Parathyroid adenoma (tissue), 2 donors: ENCODE results near the gene NLRP1.

Source experiments
- H2AFZ ChIP-seq: fragments of 300-600 bp; sonication (generic); one replicate; pipeline ENCODE4 v1.7.0; 2017; ENCODE audit warnings: antibody characterized with exemption, mild to moderate bottlenecking
- H3K27ac ChIP-seq: fragments of 300-600 bp; sonication (generic); one replicate; pipeline ENCODE4 v1.7.0; 2017
- H3K27me3 ChIP-seq: fragments of 300-600 bp; sonication (generic); one replicate; pipeline ENCODE4 v1.7.0; 2017; ENCODE audit warnings: low read length; ENCODE audit not compliant: control insufficient read depth, insufficient read depth
- H3K36me3 ChIP-seq: fragments of 300-600 bp; sonication (generic); one replicate; pipeline ENCODE4 v1.7.0; 2017; ENCODE audit warnings: low read length; ENCODE audit not compliant: control insufficient read depth, insufficient read depth
- H3K4me1 ChIP-seq: fragments of 300-600 bp; sonication (generic); one replicate; pipeline ENCODE4 v1.7.0; 2017; ENCODE audit warnings: control low read depth
- H3K4me2 ChIP-seq: fragments of 300-600 bp; sonication (generic); one replicate; pipeline ENCODE4 v1.7.0; 2017; ENCODE audit warnings: low read length
- H3K4me3 ChIP-seq: fragments of 300-600 bp; sonication (generic); one replicate; pipeline ENCODE4 v1.7.0; 2017; ENCODE audit warnings: low read depth, low read length
- H3K79me2 ChIP-seq: fragments of 300-600 bp; sonication (generic); one replicate; pipeline ENCODE4 v1.7.0; 2017; ENCODE audit warnings: control low read depth
- H3K9ac ChIP-seq: fragments of 300-600 bp; sonication (generic); one replicate; pipeline ENCODE4 v1.7.0; 2017; ENCODE audit warnings: mild to moderate bottlenecking
- H3K9me3 ChIP-seq: fragments of 300-600 bp; sonication (generic); one replicate; pipeline ENCODE4 v1.7.0; 2017; ENCODE audit warnings: low read length; ENCODE audit not compliant: control insufficient read depth
- TF ChIP-seq, protein P1 (sequence below): fragments of 300-600 bp; sonication (generic); IDR thresholded peaks from one replicate; pipeline ENCODE4 v1.7.0; 2017; ENCODE audit warnings: antibody characterized with exemption, mild to moderate bottlenecking
- donor health status: primary hyperparathyroidism.

The NLRP1 gene

DNA sequence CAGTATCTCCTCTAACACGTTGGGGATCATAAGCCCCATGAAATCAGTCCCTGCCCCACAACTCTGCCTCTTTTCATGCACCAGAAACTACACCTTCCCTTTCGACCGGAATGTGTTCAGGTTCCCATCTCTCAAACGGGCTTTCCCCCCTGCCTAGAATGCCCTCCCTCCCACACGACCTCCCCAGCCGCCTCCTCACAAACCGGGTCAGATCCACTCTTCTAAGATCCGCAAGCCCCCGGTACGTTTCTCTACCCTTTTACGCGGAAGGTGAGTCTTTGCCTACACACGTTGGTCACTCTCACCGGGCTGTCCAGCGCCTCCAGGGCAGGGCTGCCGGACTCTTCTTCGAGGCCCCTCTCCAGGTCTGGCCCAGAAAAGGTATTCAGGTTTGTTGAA lies 116.2 kb downstream of the NLRP1 start:
- TF ChIP-seq, protein P1, sequence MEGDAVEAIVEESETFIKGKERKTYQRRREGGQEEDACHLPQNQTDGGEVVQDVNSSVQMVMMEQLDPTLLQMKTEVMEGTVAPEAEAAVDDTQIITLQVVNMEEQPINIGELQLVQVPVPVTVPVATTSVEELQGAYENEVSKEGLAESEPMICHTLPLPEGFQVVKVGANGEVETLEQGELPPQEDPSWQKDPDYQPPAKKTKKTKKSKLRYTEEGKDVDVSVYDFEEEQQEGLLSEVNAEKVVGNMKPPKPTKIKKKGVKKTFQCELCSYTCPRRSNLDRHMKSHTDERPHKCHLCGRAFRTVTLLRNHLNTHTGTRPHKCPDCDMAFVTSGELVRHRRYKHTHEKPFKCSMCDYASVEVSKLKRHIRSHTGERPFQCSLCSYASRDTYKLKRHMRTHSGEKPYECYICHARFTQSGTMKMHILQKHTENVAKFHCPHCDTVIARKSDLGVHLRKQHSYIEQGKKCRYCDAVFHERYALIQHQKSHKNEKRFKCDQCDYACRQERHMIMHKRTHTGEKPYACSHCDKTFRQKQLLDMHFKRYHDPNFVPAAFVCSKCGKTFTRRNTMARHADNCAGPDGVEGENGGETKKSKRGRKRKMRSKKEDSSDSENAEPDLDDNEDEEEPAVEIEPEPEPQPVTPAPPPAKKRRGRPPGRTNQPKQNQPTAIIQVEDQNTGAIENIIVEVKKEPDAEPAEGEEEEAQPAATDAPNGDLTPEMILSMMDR = no peak
- peak overlapping the region; percentile 96 for H3K4me2 ChIP-seq
- H2AFZ ChIP-seq = peak overlapping the region; percentile 88
- H3K27ac ChIP-seq = peak overlapping the region; percentile 61
- no peaks in the 10 kb centered on the region for H3K9me3 ChIP-seq
- no peaks in the 10 kb centered on the region for H3K36me3 ChIP-seq
- H3K79me2 ChIP-seq = peaks cover 23% of the 10 kb centered on the region
- peaks cover 3% of the 10 kb centered on the region for H3K4me1 ChIP-seq
- peak overlapping the region; percentile 81 for H3K4me3 ChIP-seq
- no peaks in the 10 kb centered on the region for H3K27me3 ChIP-seq
- peak overlapping the region; percentile 38 for H3K9ac ChIP-seq

DNA sequence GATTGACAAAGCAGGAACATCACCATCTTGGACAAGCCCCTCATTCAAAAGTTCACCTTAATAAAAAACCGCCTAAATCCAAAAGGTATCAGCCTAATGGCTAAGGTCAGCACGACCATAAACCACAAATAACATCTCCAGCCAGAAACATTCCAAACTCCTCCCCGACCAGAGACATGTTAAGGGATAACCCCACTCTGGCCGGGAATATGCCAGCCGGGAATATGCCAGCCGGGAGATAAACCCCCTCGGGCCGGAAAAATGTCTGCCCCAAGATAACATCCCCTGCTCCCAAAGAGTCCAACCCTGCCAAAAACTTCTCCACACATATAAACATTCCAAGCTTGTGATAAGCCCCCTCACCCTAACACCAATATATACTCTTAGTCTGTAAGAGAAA lies 116.9 kb downstream of the NLRP1 start:
- Histone ChIP-seq H2AFZ (no peak overlapping the region), H3K9ac (no peak overlapping the region), H3K36me3 (no peaks in the 10 kb centered on the region), H3K9me3 (no peaks in the 10 kb centered on the region), H3K79me2 (peaks cover 23% of the 10 kb centered on the region), H3K4me3 (peak overlapping the region; percentile 81), H3K27ac (no peak overlapping the region), H3K27me3 (no peaks in the 10 kb centered on the region), H3K4me1 (peaks cover 3% of the 10 kb centered on the region), H3K4me2 (peak overlapping the region; percentile 96)
- TF ChIP-seq, protein P1 = no peak

DNA sequence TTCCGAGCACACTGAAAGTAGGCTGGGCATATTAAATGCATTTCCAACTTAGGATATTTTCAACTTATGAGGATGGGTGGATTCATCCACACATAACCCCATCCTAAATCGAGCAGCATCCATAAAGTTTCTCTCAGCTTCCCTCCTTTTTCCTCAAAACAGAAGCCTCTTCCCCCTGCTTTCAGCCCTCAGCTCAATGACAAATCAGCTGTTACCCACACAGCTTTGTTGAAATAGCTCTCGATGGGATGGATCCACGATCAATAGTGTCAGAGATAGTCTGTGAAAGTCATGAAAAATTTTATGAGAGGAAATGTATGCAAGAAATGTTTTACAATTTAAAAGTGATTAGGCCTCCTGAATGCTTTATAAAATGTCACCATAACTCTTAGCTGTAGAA lies 118.0 kb downstream of the NLRP1 start:
- Histone ChIP-seq H3K9ac (no peak overlapping the region), H3K9me3 (no peaks in the 10 kb centered on the region), H3K4me3 (no peak overlapping the region), H3K4me2 (no peak overlapping the region), H3K36me3 (no peaks in the 10 kb centered on the region), H3K4me1 (peaks cover 3% of the 10 kb centered on the region), H2AFZ (no peak overlapping the region), H3K79me2 (peaks cover 23% of the 10 kb centered on the region), H3K27me3 (no peaks in the 10 kb centered on the region), H3K27ac (no peak overlapping the region)
- TF ChIP-seq, protein P1 = no peak

DNA sequence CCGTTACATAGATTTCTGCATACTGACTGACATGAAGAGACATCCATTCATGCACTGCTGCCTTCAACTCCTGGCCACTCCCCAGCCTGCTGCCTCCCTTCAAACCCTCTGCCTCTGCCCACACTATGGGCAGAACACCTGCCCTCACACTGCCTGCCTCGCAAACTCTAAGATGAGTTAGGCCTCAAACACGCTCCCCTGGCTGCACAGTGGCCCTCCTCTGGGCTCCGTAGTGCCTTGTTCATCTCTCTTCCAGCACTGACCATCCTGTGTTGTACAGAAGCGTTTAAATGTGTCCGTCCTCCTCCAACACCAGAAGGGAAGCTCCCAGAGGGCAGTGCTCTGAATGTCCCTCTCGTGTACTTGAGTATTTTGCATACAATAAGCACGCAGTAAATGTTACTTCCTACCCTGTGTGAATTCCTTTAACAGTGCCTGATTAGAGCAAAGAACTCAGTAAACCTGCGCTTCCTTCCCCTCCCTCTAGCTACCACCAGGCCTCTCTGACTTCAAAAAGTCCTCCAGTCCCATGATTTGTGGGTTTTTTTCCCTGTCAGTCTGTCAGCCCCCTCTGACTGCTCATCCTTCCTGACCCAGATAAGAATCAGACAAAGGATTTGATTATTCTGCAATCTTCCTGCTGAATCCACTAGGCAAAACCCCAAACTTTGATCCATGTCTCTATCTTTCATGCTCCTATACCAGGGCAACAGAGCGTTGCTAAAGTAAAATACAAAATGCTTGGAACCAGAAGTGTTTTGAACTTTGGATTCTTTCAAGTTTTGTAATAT lies 119.4 kb downstream of the NLRP1 start:
- Histone ChIP-seq H3K9me3 (no peaks in the 10 kb centered on the region), H3K79me2 (peaks cover 23% of the 10 kb centered on the region), H3K9ac (no peak overlapping the region), H2AFZ (no peak overlapping the region), H3K4me2 (no peak overlapping the region), H3K4me3 (no peak overlapping the region), H3K36me3 (no peaks in the 10 kb centered on the region), H3K27me3 (no peaks in the 10 kb centered on the region), H3K27ac (no peak overlapping the region), H3K4me1 (peaks cover 3% of the 10 kb centered on the region)
- TF ChIP-seq, protein P1 = no peak
